ENCODE data around the gene ZNF787. TPM values are rescaled to one million over a fixed set of nuclear protein-coding genes. Genes with fewer than 3 reads are reported as not detected.

ZNF787 gene
- total RNA-seq, 2 donors from 2014 or later, result 13.4 to 18.7 TPM

- H3K9me3 ChIP-seq, result no peaks in the 10 kb centered on the region
Observed at GRCh38 chr19:56144376-56144775, 23.3 kb upstream of the ZNF787 start.

DNA sequence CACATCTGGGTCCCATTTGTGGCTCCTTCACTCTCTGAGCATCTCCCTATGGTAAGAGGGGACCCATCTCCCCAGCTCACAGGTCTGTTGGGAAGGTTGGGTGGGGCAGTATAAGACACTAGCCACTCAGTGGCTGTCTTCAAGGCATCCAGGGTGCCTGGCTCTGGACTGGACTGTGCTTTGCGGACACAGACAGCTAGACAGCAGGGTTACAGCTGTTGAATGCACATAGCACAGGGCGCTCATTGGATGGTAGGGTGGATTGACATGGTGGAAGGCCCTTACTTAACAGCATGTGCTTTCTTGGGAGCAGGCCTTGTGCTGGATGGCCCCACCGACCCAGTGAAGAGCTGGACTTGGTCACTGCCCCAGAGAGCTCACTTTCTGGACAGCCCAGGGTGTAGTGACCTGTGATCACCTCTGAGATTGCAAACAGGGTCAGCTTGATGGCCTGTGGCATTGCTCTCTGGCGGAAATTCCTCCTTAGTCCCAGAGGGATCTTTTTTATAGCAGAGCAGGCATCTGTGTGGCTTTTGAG is 21.9 kb upstream of the ZNF787 start:
- no peak for ATAC-seq (ENCODE audit: insufficient number of reproducible peaks, low FRiP score, low read depth)
- no peak overlapping the region for H3K4me3 ChIP-seq
- H3K9me3 ChIP-seq, result no peaks in the 10 kb centered on the region
- H3K4me1 ChIP-seq (ENCODE audit: control insufficient read depth in 1 of 2, low read depth in 2 of 2), result peaks cover 11 to 23% of the 10 kb centered on the region in 2 donors
- peaks cover 9% of the 10 kb centered on the region for H3K36me3 ChIP-seq
- no peak for TF ChIP-seq CTCF (IDR thresholded peaks at IDR 0.05)
- no peak for DNase-seq (ENCODE audit: low spot score)
- no peaks in the 10 kb centered on the region for H3K27me3 ChIP-seq (replicated peaks; ENCODE audit: insufficient read depth)
- H3K27ac ChIP-seq, result no peak overlapping the region

More at GRCh38 chr19:56144376-56144775, 23.3 kb upstream of the ZNF787 start:
- H3K4me1 ChIP-seq (ENCODE audit: control insufficient read depth in 1 of 2, low read depth in 2 of 2), result peaks cover 11 to 23% of the 10 kb centered on the region in 2 donors
- no peak overlapping the region for H3K27ac ChIP-seq
- H3K27me3 ChIP-seq (replicated peaks; ENCODE audit: insufficient read depth), result no peaks in the 10 kb centered on the region
- ATAC-seq (ENCODE audit: insufficient number of reproducible peaks, low FRiP score, low read depth), result no peak
- peaks cover 12% of the 10 kb centered on the region for H3K36me3 ChIP-seq
- no peak overlapping the region for H3K4me3 ChIP-seq
- DNase-seq (ENCODE audit: low spot score), result no peak
- no peak for TF ChIP-seq CTCF (IDR thresholded peaks at IDR 0.05)

DNA sequence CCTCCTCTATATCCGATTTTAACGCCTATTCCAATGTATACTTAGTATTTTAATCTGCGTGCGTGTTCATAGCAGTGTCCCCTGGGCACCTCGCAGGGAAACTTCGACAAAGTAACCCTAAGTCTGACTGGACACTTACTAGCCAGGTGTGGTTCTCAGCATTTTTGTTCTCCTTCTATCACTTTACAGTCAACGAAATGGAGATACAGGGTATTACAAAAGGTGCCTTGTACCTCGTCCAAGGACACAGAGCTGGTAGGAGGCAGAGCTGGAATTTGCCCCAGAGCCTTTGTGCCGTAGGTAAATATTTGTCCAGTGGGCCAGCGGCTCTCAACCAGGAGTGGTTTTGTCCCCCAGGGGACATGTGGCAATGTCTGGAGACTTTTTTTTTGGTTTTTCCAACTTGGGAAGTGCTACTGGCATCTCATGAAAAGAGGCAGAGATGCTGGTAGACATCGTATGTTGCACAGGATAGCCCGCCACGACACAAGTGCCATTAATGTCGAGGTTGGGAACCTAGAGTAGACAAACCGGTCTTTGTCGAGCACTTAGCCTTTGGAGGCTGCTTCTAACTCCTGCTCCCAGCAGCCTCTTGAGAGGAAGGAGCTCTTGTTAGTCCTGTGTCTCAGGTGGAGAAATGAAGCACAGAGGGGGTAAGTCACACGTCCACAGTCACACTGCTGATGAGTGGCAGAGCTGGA is 21.1 kb upstream of the ZNF787 start:
- Histone ChIP-seq H3K4me3 (peak overlapping the region; percentile 79), H3K4me1 (ENCODE audit: control insufficient read depth in 1 of 2, low read depth in 2 of 2) (peaks cover 11 to 23% of the 10 kb centered on the region in 2 donors)

GRCh38 chr19:56141417-56141993 is 20.4 kb upstream of the ZNF787 start:
- no peaks in the 10 kb centered on the region for H3K36me3 ChIP-seq
- H3K4me3 ChIP-seq, result peak overlapping the region; percentile 79
- ATAC-seq (ENCODE audit: insufficient number of reproducible peaks, low FRiP score, low read depth) (no peak), DNase-seq (ENCODE audit: low spot score) (no peak)
- TF ChIP-seq CTCF (IDR thresholded peaks at IDR 0.05), result no peak
- no peaks in the 10 kb centered on the region for H3K27me3 ChIP-seq (replicated peaks; ENCODE audit: insufficient read depth)
- H3K9me3 ChIP-seq, result no peaks in the 10 kb centered on the region
- peaks cover 11 to 23% of the 10 kb centered on the region in 2 donors for H3K4me1 ChIP-seq (ENCODE audit: control insufficient read depth in 1 of 2, low read depth in 2 of 2)
- H3K27ac ChIP-seq, result peak overlapping the region; percentile 41 to 90

More for the DNA sequence above, 21.1 kb upstream of the ZNF787 start:
- no peak for DNase-seq (ENCODE audit: low spot score)
- peak overlapping the region in 1 of 2 donors; percentile 53 for H3K27ac ChIP-seq
- H3K9me3 ChIP-seq, result no peaks in the 10 kb centered on the region
- peaks cover 2% of the 10 kb centered on the region for H3K36me3 ChIP-seq
- no peaks in the 10 kb centered on the region for H3K27me3 ChIP-seq (replicated peaks; ENCODE audit: insufficient read depth)
- no peak for ATAC-seq (ENCODE audit: insufficient number of reproducible peaks, low FRiP score, low read depth)
- no peak for TF ChIP-seq CTCF (IDR thresholded peaks at IDR 0.05)

All from thoracic aorta (tissue), 2 donors.